Keratinocyte (primary cell): ENCODE data around the gene ZBTB17.

Source experiments
- EZH2 ChIP-seq: IDR thresholded peaks from one replicate; pipeline ENCODE4 v1.6.1; 2012; ENCODE audit warnings: inconsistent platforms, mild to moderate bottlenecking, low read length, moderate library complexity
- TF ChIP-seq, protein P1 (sequence below), 3 experiments: IDR thresholded peaks in 1 of 3; conservative IDR thresholded peaks in 1 of 3; optimal IDR thresholded peaks in 1 of 3; 2 replicates in 2 of 3; 3 replicates in 1 of 3; pipeline versions ENCODE3 to v1.5.1; 2011; ENCODE audit warnings: low read length in 3 of 3, mild to moderate bottlenecking in 3 of 3, moderate library complexity in 2 of 3, control low read depth in 1 of 3, inconsistent platforms in 1 of 3; ENCODE audit not compliant: insufficient read depth in 2 of 3; ENCODE audit errors: extremely low read depth in 1 of 3

DNA sequence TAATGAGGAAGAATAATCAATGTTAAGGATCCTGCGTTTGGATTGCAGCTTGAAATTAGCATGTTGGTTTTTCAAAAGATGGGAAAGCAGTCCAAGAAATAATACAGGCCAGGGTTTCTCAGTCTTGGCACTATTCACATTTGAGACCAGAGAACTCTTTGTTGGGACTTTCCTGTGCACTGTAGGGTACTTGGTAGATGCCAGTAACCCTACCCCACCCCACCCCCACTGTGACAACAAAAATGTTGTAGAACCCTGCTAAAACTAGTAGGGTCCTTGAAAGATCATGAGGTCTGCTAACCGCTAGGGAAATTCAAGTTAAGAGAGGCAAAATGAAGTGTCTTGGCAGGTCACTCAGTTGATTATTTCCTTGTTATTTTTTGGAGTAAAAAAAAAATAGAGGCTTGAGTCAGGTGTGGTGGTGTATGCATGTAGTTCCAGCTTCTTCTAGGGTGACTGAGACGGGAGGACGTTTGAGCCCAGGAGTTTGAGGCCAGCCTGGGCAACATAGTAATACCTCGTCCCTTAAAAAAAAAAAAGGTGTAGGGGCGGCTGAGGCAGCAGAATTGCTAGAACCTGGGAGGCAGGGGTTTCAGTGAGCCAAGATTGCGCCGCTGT, 75.1 kb downstream of the ZBTB17 start:
- TF ChIP-seq, protein P1, sequence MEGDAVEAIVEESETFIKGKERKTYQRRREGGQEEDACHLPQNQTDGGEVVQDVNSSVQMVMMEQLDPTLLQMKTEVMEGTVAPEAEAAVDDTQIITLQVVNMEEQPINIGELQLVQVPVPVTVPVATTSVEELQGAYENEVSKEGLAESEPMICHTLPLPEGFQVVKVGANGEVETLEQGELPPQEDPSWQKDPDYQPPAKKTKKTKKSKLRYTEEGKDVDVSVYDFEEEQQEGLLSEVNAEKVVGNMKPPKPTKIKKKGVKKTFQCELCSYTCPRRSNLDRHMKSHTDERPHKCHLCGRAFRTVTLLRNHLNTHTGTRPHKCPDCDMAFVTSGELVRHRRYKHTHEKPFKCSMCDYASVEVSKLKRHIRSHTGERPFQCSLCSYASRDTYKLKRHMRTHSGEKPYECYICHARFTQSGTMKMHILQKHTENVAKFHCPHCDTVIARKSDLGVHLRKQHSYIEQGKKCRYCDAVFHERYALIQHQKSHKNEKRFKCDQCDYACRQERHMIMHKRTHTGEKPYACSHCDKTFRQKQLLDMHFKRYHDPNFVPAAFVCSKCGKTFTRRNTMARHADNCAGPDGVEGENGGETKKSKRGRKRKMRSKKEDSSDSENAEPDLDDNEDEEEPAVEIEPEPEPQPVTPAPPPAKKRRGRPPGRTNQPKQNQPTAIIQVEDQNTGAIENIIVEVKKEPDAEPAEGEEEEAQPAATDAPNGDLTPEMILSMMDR (optimal IDR thresholded peaks at IDR 0.05 in 1 of 3, IDR thresholded peaks at IDR 0.05 in 1 of 3, conservative IDR thresholded peaks at IDR 0.05 in 1 of 3; ENCODE audit: extremely low read depth in 1 of 3, insufficient read depth in 2 of 3, low read length in 3 of 3), result no peak
- no peak for TF ChIP-seq EZH2
